Cerebellar nuclear complex (tissue), 1 donor: ENCODE data around the gene UBXN4.
"Not testable (repeated sequence)": the region's sequence is repeated elsewhere in the genome, so short reads cannot be mapped to it uniquely, and the experiment has no call there.

Experiments
- DNase-seq, 2 experiments: peaks; one replicate each; lab custom pipeline; 2025; lab: John Stamatoyannopoulos, UW

Gene UBXN4

GRCh38 chr2:135762530-135762929, 20.9 kb downstream of the UBXN4 start:
- no peak for DNase-seq

- no peak for DNase-seq
These were observed 27.2 kb downstream of the UBXN4 start for GRCh38 chr2:135768863-135769262.

- no peak for DNase-seq
These were observed 31.7 kb downstream of the UBXN4 start for GRCh38 chr2:135773319-135773718.

- DNase-seq, result no peak
These were observed 32.3 kb downstream of the UBXN4 start for GRCh38 chr2:135773917-135774316.

GRCh38 chr2:135775420-135775819, 33.8 kb downstream of the UBXN4 start:
- DNase-seq, result no peak

- DNase-seq, result no peak
These were observed 34.7 kb downstream of the UBXN4 start for GRCh38 chr2:135776367-135776766.

- DNase-seq, result no peak
These were observed 40.6 kb downstream of the UBXN4 start for GRCh38 chr2:135782231-135782630.

- no peak for DNase-seq
These were observed 41.8 kb downstream of the UBXN4 start for GRCh38 chr2:135783439-135783838.

- no peak for DNase-seq
These were observed 43.4 kb downstream of the UBXN4 start for GRCh38 chr2:135785032-135785431.

- DNase-seq, result no peak
These were observed 45.2 kb downstream of the UBXN4 start for GRCh38 chr2:135786823-135787222.

GRCh38 chr2:135790423-135790822, 48.8 kb downstream of the UBXN4 start:
- DNase-seq, result no peak

GRCh38 chr2:135791418-135792190, 49.9 kb downstream of the UBXN4 start:
- no peak for DNase-seq

- no peak for DNase-seq
These were observed 50.9 kb downstream of the UBXN4 start for GRCh38 chr2:135792401-135793150.

- not testable (repeated sequence) for DNase-seq
These were observed 54.0 kb downstream of the UBXN4 start for GRCh38 chr2:135795641-135796040.

- DNase-seq, result no peak
These were observed 55.0 kb downstream of the UBXN4 start for GRCh38 chr2:135796606-135797005.

GRCh38 chr2:135797497-135798274, 56.0 kb downstream of the UBXN4 start:
- no peak for DNase-seq

GRCh38 chr2:135798275-135798705, 56.6 kb downstream of the UBXN4 start:
- DNase-seq, result no peak

- no peak for DNase-seq
These were observed 57.1 kb downstream of the UBXN4 start for GRCh38 chr2:135798762-135799161.

- no peak for DNase-seq
These were observed 58.1 kb downstream of the UBXN4 start for GRCh38 chr2:135799738-135800137.

GRCh38 chr2:135800513-135801460, 59.1 kb downstream of the UBXN4 start:
- no peak for DNase-seq

GRCh38 chr2:135802350-135802749, 60.7 kb downstream of the UBXN4 start:
- no peak for DNase-seq
